ENCODE measurements around the gene HTR1B. TPM values are rescaled to one million over a fixed set of nuclear protein-coding genes. Genes with fewer than 3 reads are reported as not detected.

HTR1B gene
- total RNA-seq, 1 donor from 2014 or later = 1.2 TPM

DNA sequence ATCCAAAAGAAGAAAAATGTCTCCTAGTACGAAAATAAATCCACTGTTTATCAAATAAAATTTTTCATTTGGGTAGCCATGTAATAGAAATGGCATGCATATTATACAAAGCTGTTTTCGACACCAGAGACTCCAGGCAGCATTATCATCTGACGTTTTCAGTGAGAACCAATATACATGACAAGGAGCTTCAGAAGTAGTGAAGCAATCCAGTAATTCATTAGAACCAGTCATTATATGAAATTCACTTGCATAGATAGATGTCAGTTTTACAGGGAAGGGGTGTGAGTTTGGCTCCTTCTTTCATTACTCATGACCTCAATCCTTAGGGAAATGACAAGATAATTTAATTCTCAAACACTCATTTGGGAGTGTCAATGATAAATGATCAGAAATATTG, 14.7 kb downstream of the HTR1B start:
- H3K4me3 Mint-ChIP-seq (ENCODE audit: unreplicated experiment) = no peak overlapping the region
- no peaks in the 10 kb centered on the region for H3K36me3 Mint-ChIP-seq (ENCODE audit: low read depth, unreplicated experiment)
- Histone ChIP-seq H2AFZ (ENCODE audit: low read depth, low read length) (no peak overlapping the region), H4K20me1 (ENCODE audit: insufficient read depth, low read length) (no peaks in the 10 kb centered on the region), H3K9ac (ENCODE audit: low read length) (no peak overlapping the region), H3K79me2 (ENCODE audit: insufficient read depth, low read length) (no peaks in the 10 kb centered on the region), H3K36me3 (ENCODE audit: insufficient read depth, low read length) (no peaks in the 10 kb centered on the region), H3K4me2 (ENCODE audit: low read length) (no peak overlapping the region), H3K9me3 (ENCODE audit: insufficient read depth, low read depth, low read length) (no peaks in the 10 kb centered on the region), H3K27me3 (ENCODE audit: insufficient read depth, low read length) (no peaks in the 10 kb centered on the region), H3K4me1 (ENCODE audit: insufficient read depth, low read length) (no peaks in the 10 kb centered on the region), H3K4me3 (ENCODE audit: insufficient read depth, low read depth, low read length) (no peak overlapping the region), H3K27ac (ENCODE audit: low read depth, low read length) (no peak overlapping the region)
- FAIRE-seq (no peak), DNase-seq (ENCODE audit: low read depth) (no peak)
- no peaks in the 10 kb centered on the region for H3K9me3 Mint-ChIP-seq (ENCODE audit: unreplicated experiment)
- TF ChIP-seq, protein P1, sequence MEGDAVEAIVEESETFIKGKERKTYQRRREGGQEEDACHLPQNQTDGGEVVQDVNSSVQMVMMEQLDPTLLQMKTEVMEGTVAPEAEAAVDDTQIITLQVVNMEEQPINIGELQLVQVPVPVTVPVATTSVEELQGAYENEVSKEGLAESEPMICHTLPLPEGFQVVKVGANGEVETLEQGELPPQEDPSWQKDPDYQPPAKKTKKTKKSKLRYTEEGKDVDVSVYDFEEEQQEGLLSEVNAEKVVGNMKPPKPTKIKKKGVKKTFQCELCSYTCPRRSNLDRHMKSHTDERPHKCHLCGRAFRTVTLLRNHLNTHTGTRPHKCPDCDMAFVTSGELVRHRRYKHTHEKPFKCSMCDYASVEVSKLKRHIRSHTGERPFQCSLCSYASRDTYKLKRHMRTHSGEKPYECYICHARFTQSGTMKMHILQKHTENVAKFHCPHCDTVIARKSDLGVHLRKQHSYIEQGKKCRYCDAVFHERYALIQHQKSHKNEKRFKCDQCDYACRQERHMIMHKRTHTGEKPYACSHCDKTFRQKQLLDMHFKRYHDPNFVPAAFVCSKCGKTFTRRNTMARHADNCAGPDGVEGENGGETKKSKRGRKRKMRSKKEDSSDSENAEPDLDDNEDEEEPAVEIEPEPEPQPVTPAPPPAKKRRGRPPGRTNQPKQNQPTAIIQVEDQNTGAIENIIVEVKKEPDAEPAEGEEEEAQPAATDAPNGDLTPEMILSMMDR (IDR thresholded peaks at IDR 0.05; ENCODE audit: insufficient read depth, low read depth, low read length) = no peak
- TF ChIP-seq EZH2 (IDR thresholded peaks at IDR 0.05; ENCODE audit: insufficient read depth, low read length) = no peak
- H3K4me1 Mint-ChIP-seq (ENCODE audit: low read depth, unreplicated experiment) = peaks cover 13% of the 10 kb centered on the region
- no peak overlapping the region for H3K27ac Mint-ChIP-seq (ENCODE audit: unreplicated experiment)
- no peaks in the 10 kb centered on the region for H3K27me3 Mint-ChIP-seq (ENCODE audit: low read depth, unreplicated experiment)

DNA sequence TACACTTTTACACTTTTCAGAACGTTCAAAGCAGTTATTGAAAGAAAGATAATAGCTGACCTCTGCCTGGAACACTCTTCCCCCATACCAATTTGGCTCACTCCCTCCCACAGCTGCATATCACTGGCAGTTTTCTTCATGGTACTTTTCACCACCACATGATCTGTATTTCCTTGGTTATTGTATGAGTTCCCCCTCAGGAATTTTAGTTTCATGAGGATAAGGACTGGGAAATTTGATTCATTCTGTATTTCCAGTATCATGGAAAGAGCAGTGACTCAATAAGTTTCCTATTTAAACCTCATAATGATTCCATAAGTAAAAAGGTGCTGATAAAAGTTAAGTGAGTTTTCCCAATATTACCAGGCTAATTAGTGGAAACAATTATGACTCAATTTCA, 16.0 kb downstream of the HTR1B start:
- H3K4me3 ChIP-seq (ENCODE audit: insufficient read depth, low read depth, low read length) = no peak overlapping the region
- no peaks in the 10 kb centered on the region for H3K79me2 ChIP-seq (ENCODE audit: insufficient read depth, low read length)
- TF ChIP-seq EZH2 (IDR thresholded peaks at IDR 0.05; ENCODE audit: insufficient read depth, low read length) = no peak
- TF ChIP-seq, protein P1 (IDR thresholded peaks at IDR 0.05; ENCODE audit: insufficient read depth, low read depth, low read length) = no peak
- no peaks in the 10 kb centered on the region for H3K9me3 ChIP-seq (ENCODE audit: insufficient read depth, low read depth, low read length)
- Mint-ChIP-seq H3K27me3 (ENCODE audit: low read depth, unreplicated experiment) (no peaks in the 10 kb centered on the region), H3K4me1 (ENCODE audit: low read depth, unreplicated experiment) (peaks cover 13% of the 10 kb centered on the region), H3K27ac (ENCODE audit: unreplicated experiment) (no peak overlapping the region), H3K36me3 (ENCODE audit: low read depth, unreplicated experiment) (no peaks in the 10 kb centered on the region), H3K9me3 (ENCODE audit: unreplicated experiment) (no peaks in the 10 kb centered on the region), H3K4me3 (ENCODE audit: unreplicated experiment) (no peak overlapping the region)
- peak overlapping the region; percentile 5 for H3K4me2 ChIP-seq (ENCODE audit: low read length)
- no peaks in the 10 kb centered on the region for H4K20me1 ChIP-seq (ENCODE audit: insufficient read depth, low read length)
- H3K27me3 ChIP-seq (ENCODE audit: insufficient read depth, low read length) = no peaks in the 10 kb centered on the region
- H3K27ac ChIP-seq (ENCODE audit: low read depth, low read length) = no peak overlapping the region
- H3K9ac ChIP-seq (ENCODE audit: low read length) = no peak overlapping the region
- H3K4me1 ChIP-seq (ENCODE audit: insufficient read depth, low read length) = no peaks in the 10 kb centered on the region
- peak; percentile 67 for DNase-seq (ENCODE audit: low read depth)
- FAIRE-seq = no peak
- no peak overlapping the region for H2AFZ ChIP-seq (ENCODE audit: low read depth, low read length)
- H3K36me3 ChIP-seq (ENCODE audit: insufficient read depth, low read length) = no peaks in the 10 kb centered on the region

DNA sequence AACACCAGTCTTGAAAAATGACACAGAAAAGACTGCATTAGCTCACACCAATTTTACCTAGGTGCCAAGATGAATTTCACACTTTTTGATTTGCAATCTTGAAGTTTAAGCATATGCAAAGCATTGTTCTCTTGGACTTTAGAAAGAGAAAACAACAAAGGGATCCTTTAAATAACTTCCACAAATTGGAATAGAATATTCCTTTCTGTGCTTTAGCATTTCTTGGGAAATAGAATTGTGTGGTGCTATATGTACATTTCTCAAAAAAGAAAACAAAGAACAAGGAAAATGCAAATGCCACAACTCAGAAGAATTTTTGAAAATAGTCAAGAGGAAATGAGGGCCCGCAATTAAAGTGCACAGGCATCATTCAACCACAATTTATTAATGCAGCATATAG, 17.0 kb downstream of the HTR1B start:
- Histone ChIP-seq H3K79me2 (ENCODE audit: insufficient read depth, low read length) (no peaks in the 10 kb centered on the region), H3K4me1 (ENCODE audit: insufficient read depth, low read length) (no peaks in the 10 kb centered on the region), H3K27ac (ENCODE audit: low read depth, low read length) (no peak overlapping the region), H3K4me3 (ENCODE audit: insufficient read depth, low read depth, low read length) (no peak overlapping the region), H3K27me3 (ENCODE audit: insufficient read depth, low read length) (no peaks in the 10 kb centered on the region), H3K36me3 (ENCODE audit: insufficient read depth, low read length) (no peaks in the 10 kb centered on the region), H3K4me2 (ENCODE audit: low read length) (no peak overlapping the region), H3K9me3 (ENCODE audit: insufficient read depth, low read depth, low read length) (no peaks in the 10 kb centered on the region), H4K20me1 (ENCODE audit: insufficient read depth, low read length) (no peaks in the 10 kb centered on the region), H3K9ac (ENCODE audit: low read length) (no peak overlapping the region), H2AFZ (ENCODE audit: low read depth, low read length) (no peak overlapping the region)
- FAIRE-seq (no peak), DNase-seq (ENCODE audit: low read depth) (no peak)
- Mint-ChIP-seq H3K27me3 (ENCODE audit: low read depth, unreplicated experiment) (no peaks in the 10 kb centered on the region), H3K4me1 (ENCODE audit: low read depth, unreplicated experiment) (peaks cover 13% of the 10 kb centered on the region), H3K27ac (ENCODE audit: unreplicated experiment) (no peak overlapping the region), H3K36me3 (ENCODE audit: low read depth, unreplicated experiment) (no peaks in the 10 kb centered on the region), H3K9me3 (ENCODE audit: unreplicated experiment) (no peaks in the 10 kb centered on the region), H3K4me3 (ENCODE audit: unreplicated experiment) (no peak overlapping the region)
- TF ChIP-seq EZH2 (IDR thresholded peaks at IDR 0.05; ENCODE audit: insufficient read depth, low read length) = no peak
- TF ChIP-seq, protein P1 (IDR thresholded peaks at IDR 0.05; ENCODE audit: insufficient read depth, low read depth, low read length) = no peak
